Measurements from ENCODE around the gene SLC4A11.

- TF ChIP-seq, protein P1, sequence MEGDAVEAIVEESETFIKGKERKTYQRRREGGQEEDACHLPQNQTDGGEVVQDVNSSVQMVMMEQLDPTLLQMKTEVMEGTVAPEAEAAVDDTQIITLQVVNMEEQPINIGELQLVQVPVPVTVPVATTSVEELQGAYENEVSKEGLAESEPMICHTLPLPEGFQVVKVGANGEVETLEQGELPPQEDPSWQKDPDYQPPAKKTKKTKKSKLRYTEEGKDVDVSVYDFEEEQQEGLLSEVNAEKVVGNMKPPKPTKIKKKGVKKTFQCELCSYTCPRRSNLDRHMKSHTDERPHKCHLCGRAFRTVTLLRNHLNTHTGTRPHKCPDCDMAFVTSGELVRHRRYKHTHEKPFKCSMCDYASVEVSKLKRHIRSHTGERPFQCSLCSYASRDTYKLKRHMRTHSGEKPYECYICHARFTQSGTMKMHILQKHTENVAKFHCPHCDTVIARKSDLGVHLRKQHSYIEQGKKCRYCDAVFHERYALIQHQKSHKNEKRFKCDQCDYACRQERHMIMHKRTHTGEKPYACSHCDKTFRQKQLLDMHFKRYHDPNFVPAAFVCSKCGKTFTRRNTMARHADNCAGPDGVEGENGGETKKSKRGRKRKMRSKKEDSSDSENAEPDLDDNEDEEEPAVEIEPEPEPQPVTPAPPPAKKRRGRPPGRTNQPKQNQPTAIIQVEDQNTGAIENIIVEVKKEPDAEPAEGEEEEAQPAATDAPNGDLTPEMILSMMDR (IDR thresholded peaks at IDR 0.05 in 4 of 5, conservative IDR thresholded peaks at IDR 0.05 in 1 of 5), result no peak
- no peak for TF ChIP-seq POLR2A (IDR thresholded peaks at IDR 0.05)
Measured at GRCh38 chr20:3240776-3241363, 1.9 kb upstream of the SLC4A11 start.

All from gastrocnemius medialis (tissue), 4 donors.